ENCODE measurements around the gene TNFSF13.

The TNFSF13 gene

DNA sequence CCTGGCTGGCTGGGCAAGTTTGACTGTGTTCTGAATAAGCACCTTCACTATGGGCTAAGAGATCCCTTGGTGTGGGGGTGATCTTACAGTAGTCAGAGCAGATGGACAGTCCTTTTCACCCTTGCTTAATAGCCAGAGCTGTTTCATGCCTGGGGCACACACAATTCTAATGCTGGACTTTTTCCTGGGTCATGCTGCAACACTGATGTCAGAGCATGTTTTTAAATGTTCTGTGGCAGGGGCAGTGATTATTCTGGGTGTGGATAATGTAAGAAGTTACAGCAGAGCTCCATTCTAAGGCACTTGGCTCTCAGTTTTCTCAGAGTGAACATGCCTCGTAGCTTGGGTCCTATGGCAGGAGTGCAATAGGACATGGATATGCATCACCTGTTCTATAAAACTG, 16.9 kb downstream of the TNFSF13 start:
- Histone ChIP-seq H3K9me2 (replicated peaks; ENCODE audit: insufficient read depth, low read length) (no peaks in the 10 kb centered on the region), H3K4me2 (ENCODE audit: low read depth, low read length) (peak overlapping the region; percentile 94), H3K4me1 (ENCODE audit: low read length) (peaks cover 66% of the 10 kb centered on the region), H3K4me3 (ENCODE audit: low read length) (no peak overlapping the region), H4K20me1 (ENCODE audit: insufficient read depth, low read length) (peaks cover 51% of the 10 kb centered on the region), H3K9me3 (replicated peaks; ENCODE audit: insufficient read depth, low read length) (no peaks in the 10 kb centered on the region), H3K9ac (ENCODE audit: low read length) (peak overlapping the region; percentile 10; the same call in 1 of the 2 replicates), H3F3A (ENCODE audit: insufficient read depth, low read length) (peaks cover 79% of the 10 kb centered on the region), H3K27me3 (replicated peaks; ENCODE audit: insufficient read depth, low read length) (no peaks in the 10 kb centered on the region), H3K36me3 (replicated peaks; ENCODE audit: insufficient read depth, low read length) (peaks cover 34% of the 10 kb centered on the region), H3K27ac (ENCODE audit: low read length) (peak overlapping the region; percentile 20; the same call in 1 of the 2 replicates), H2AFZ (ENCODE audit: low read length) (no peak overlapping the region), H3K79me2 (ENCODE audit: low read length) (peaks cover 71% of the 10 kb centered on the region)
- TF ChIP-seq, protein P1, sequence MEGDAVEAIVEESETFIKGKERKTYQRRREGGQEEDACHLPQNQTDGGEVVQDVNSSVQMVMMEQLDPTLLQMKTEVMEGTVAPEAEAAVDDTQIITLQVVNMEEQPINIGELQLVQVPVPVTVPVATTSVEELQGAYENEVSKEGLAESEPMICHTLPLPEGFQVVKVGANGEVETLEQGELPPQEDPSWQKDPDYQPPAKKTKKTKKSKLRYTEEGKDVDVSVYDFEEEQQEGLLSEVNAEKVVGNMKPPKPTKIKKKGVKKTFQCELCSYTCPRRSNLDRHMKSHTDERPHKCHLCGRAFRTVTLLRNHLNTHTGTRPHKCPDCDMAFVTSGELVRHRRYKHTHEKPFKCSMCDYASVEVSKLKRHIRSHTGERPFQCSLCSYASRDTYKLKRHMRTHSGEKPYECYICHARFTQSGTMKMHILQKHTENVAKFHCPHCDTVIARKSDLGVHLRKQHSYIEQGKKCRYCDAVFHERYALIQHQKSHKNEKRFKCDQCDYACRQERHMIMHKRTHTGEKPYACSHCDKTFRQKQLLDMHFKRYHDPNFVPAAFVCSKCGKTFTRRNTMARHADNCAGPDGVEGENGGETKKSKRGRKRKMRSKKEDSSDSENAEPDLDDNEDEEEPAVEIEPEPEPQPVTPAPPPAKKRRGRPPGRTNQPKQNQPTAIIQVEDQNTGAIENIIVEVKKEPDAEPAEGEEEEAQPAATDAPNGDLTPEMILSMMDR (IDR thresholded peaks at IDR 0.05; ENCODE audit: low read length) = no peak
- no peak for TF ChIP-seq EZH2 (optimal IDR thresholded peaks at IDR 0.05; ENCODE audit: low read depth, low read length)
- TF ChIP-seq EZH2phosphoT487 (IDR thresholded peaks at IDR 0.05; ENCODE audit: low read length) = no peak
- no peak for DNase-seq

DNA sequence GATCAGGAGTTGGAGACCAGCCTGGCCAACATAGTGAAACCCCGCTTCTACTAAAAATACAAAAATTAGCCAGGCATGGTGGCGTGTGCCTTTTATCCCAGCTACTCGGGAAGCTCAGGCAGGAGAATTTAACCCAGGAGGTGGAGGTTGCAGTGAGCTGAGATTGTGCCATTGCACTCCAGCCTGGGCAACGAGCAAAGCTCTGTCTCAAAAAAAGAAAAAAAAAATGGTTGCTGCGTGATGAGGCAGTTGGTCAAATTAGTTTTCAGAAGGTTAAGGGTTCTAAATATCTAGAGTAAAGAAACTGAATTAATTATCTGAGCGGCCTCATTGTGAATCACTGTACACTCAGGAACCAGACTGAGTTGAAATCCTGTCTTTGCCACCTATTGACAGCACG, 17.4 kb downstream of the TNFSF13 start:
- Histone ChIP-seq H3K4me1 (ENCODE audit: low read length) (peaks cover 66% of the 10 kb centered on the region), H3K4me2 (ENCODE audit: low read depth, low read length) (peak overlapping the region; percentile 94; the same call in 1 of the 2 replicates), H3K4me3 (ENCODE audit: low read length) (no peak overlapping the region), H3K9ac (ENCODE audit: low read length) (no peak overlapping the region), H3K27me3 (replicated peaks; ENCODE audit: insufficient read depth, low read length) (no peaks in the 10 kb centered on the region), H3F3A (ENCODE audit: insufficient read depth, low read length) (peaks cover 80% of the 10 kb centered on the region), H2AFZ (ENCODE audit: low read length) (no peak overlapping the region), H3K79me2 (ENCODE audit: low read length) (peaks cover 75% of the 10 kb centered on the region), H3K9me2 (replicated peaks; ENCODE audit: insufficient read depth, low read length) (no peaks in the 10 kb centered on the region), H3K27ac (ENCODE audit: low read length) (peak overlapping the region; percentile 6; the same call in 1 of the 2 replicates), H3K36me3 (replicated peaks; ENCODE audit: insufficient read depth, low read length) (peaks cover 34% of the 10 kb centered on the region), H3K9me3 (replicated peaks; ENCODE audit: insufficient read depth, low read length) (no peaks in the 10 kb centered on the region), H4K20me1 (ENCODE audit: insufficient read depth, low read length) (peaks cover 51% of the 10 kb centered on the region)
- TF ChIP-seq EZH2 (optimal IDR thresholded peaks at IDR 0.05; ENCODE audit: low read depth, low read length) (no peak), EZH2phosphoT487 (IDR thresholded peaks at IDR 0.05; ENCODE audit: low read length) (no peak)
- TF ChIP-seq, protein P1 (IDR thresholded peaks at IDR 0.05; ENCODE audit: low read length) = no peak
- DNase-seq = no peak

DNA sequence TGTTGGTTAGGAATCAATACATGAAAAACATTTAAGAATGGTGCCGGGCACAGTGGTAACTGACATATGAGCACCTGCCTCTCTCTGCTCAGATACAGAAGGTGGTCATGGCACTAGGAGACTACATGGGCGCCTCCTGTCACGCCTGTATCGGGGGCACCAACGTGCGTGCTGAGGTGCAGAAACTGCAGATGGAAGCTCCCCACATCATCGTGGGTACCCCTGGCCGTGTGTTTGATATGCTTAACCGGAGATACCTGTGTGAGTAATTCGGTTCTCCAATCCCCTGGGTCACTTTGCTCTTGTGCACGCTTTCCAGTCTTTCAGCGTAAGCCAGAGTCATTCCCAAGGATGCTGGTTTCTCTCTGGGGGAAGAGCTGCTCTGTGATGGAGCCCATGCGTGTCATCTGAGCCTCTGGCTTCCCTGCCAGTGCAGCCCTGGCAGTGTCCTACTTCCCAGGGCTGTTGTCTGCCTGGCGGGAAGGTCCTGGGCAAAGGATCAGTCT, 17.9 kb downstream of the TNFSF13 start:
- DNase-seq = no peak
- no peaks in the 10 kb centered on the region for H3K27me3 ChIP-seq (replicated peaks; ENCODE audit: insufficient read depth, low read length)
- TF ChIP-seq EZH2 (optimal IDR thresholded peaks at IDR 0.05; ENCODE audit: low read depth, low read length) = no peak
- TF ChIP-seq EZH2phosphoT487 (IDR thresholded peaks at IDR 0.05; ENCODE audit: low read length) = no peak
- TF ChIP-seq, protein P1 (IDR thresholded peaks at IDR 0.05; ENCODE audit: low read length) = no peak
- no peak overlapping the region for H2AFZ ChIP-seq (ENCODE audit: low read length)
- peaks cover 84% of the 10 kb centered on the region for H3F3A ChIP-seq (ENCODE audit: insufficient read depth, low read length)
- H3K4me2 ChIP-seq (ENCODE audit: low read depth, low read length) = peak overlapping the region; percentile 94
- peaks cover 63% of the 10 kb centered on the region for H3K4me1 ChIP-seq (ENCODE audit: low read length)
- H3K9ac ChIP-seq (ENCODE audit: low read length) = no peak overlapping the region
- H3K4me3 ChIP-seq (ENCODE audit: low read length) = no peak overlapping the region
- no peaks in the 10 kb centered on the region for H3K9me2 ChIP-seq (replicated peaks; ENCODE audit: insufficient read depth, low read length)
- H3K36me3 ChIP-seq (replicated peaks; ENCODE audit: insufficient read depth, low read length) = peaks cover 34% of the 10 kb centered on the region
- peaks cover 51% of the 10 kb centered on the region for H4K20me1 ChIP-seq (ENCODE audit: insufficient read depth, low read length)
- H3K79me2 ChIP-seq (ENCODE audit: low read length) = peaks cover 74% of the 10 kb centered on the region
- H3K9me3 ChIP-seq (replicated peaks; ENCODE audit: insufficient read depth, low read length) = no peaks in the 10 kb centered on the region
- H3K27ac ChIP-seq (ENCODE audit: low read length) = peak overlapping the region; percentile 6; the same call in 1 of the 2 replicates
